MM.1S (cell line): Measurements from ENCODE around the gene MVB12B.

ENCODE experiments used
- DNase-seq: peaks from one replicate; pipeline ENCODE4 v3.0.0-alpha.2; 2015
- H2AFZ ChIP-seq: fragments of 300-600 bp; sonication (generic); 2 replicates; pipeline ENCODE4 v1.6.0; 2016; ENCODE audit warnings: antibody characterized with exemption, low read length
- H3F3A ChIP-seq: fragments of 300-600 bp; sonication (generic); 2 replicates; pipeline ENCODE4 v1.6.1; 2016; ENCODE audit warnings: mild to moderate bottlenecking, antibody characterized with exemption, low read length, moderate library complexity, mixed read lengths; ENCODE audit not compliant: insufficient read depth
- H3K27ac ChIP-seq: fragments of 300-600 bp; sonication (generic); 2 replicates; pipeline ENCODE4 v1.5.1; 2016; ENCODE audit warnings: mild to moderate bottlenecking, low read length
- H3K27me3 ChIP-seq: fragments of 300-600 bp; sonication (generic); replicated peaks from 2 replicates; pipeline ENCODE4 v1.6.0; 2016; ENCODE audit warnings: low read length; ENCODE audit not compliant: insufficient read depth
- H3K36me3 ChIP-seq: fragments of 300-600 bp; sonication (generic); replicated peaks from 2 replicates; pipeline ENCODE4 v1.6.1; 2016; ENCODE audit warnings: mild to moderate bottlenecking, low read length, mixed read lengths; ENCODE audit not compliant: insufficient read depth
- H3K4me1 ChIP-seq: fragments of 300-600 bp; sonication (generic); 2 replicates; pipeline ENCODE4 v1.6.1; 2016; ENCODE audit warnings: low read length, mixed read lengths
- H3K4me2 ChIP-seq: fragments of 300-600 bp; sonication (generic); 2 replicates; pipeline ENCODE4 v1.6.0; 2016; ENCODE audit warnings: low read depth, low read length
- H3K4me3 ChIP-seq: fragments of 300-600 bp; sonication (generic); 2 replicates; pipeline ENCODE4 v1.5.1; 2016; ENCODE audit warnings: low read length, mixed read lengths
- H3K79me2 ChIP-seq: fragments of 300-600 bp; sonication (generic); 2 replicates; pipeline ENCODE4 v1.6.1; 2016; ENCODE audit warnings: mixed run types, low read length, mixed read lengths
- H3K9ac ChIP-seq: fragments of 300-600 bp; sonication (generic); 2 replicates; pipeline ENCODE4 v1.6.1; 2016; ENCODE audit warnings: low read length, mixed read lengths
- H3K9me2 ChIP-seq: fragments of 300-600 bp; sonication (generic); replicated peaks from 2 replicates; pipeline ENCODE4 v1.6.1; 2016; ENCODE audit warnings: mild to moderate bottlenecking, low read length, mixed read lengths; ENCODE audit not compliant: insufficient read depth
- H3K9me3 ChIP-seq: fragments of 300-600 bp; sonication (generic); replicated peaks from 2 replicates; pipeline ENCODE4 v1.6.1; 2016; ENCODE audit warnings: mild to moderate bottlenecking, low read length, mixed read lengths; ENCODE audit not compliant: insufficient read depth
- H4K20me1 ChIP-seq: fragments of 300-600 bp; sonication (generic); 2 replicates; pipeline ENCODE4 v1.6.1; 2016; ENCODE audit warnings: mild to moderate bottlenecking, low read length, moderate library complexity, mixed read lengths; ENCODE audit not compliant: insufficient read depth
- CTCF ChIP-seq: fragments of 300-600 bp; sonication (generic); IDR thresholded peaks from 2 replicates; pipeline ENCODE4 v1.5.1; 2016; ENCODE audit warnings: antibody characterized with exemption, low read length, mixed read lengths
- EZH2 ChIP-seq: fragments of 300-600 bp; sonication (generic); optimal IDR thresholded peaks from 2 replicates; pipeline ENCODE3; 2017; ENCODE audit warnings: low read depth, mild to moderate bottlenecking, antibody characterized with exemption, low read length, mixed read lengths
- EZH2phosphoT487 ChIP-seq: fragments of 300-600 bp; sonication (generic); IDR thresholded peaks from 2 replicates; pipeline ENCODE4 v1.6.1; 2018; ENCODE audit warnings: antibody characterized with exemption, low read length

Gene MVB12B

GRCh38 chr9:126448865-126449577, 122.4 kb downstream of the MVB12B start:
- H3K9me3 ChIP-seq = no peaks in the 10 kb centered on the region
- no peaks in the 10 kb centered on the region for H3K9me2 ChIP-seq
- no peak overlapping the region for H2AFZ ChIP-seq
- no peaks in the 10 kb centered on the region for H3K36me3 ChIP-seq
- no peaks in the 10 kb centered on the region for H4K20me1 ChIP-seq
- TF ChIP-seq EZH2phosphoT487 (no peak), EZH2 (no peak), CTCF (no peak)
- DNase-seq = no peak
- no peaks in the 10 kb centered on the region for H3K79me2 ChIP-seq
- H3K4me3 ChIP-seq = no peak overlapping the region
- H3K4me2 ChIP-seq = no peak overlapping the region
- no peaks in the 10 kb centered on the region for H3K27me3 ChIP-seq
- no peaks in the 10 kb centered on the region for H3F3A ChIP-seq
- H3K4me1 ChIP-seq = no peaks in the 10 kb centered on the region
- no peak overlapping the region for H3K27ac ChIP-seq
- no peak overlapping the region for H3K9ac ChIP-seq

- no peaks in the 10 kb centered on the region for H3K9me3 ChIP-seq
- no peak overlapping the region for H3K4me2 ChIP-seq
- no peaks in the 10 kb centered on the region for H3K36me3 ChIP-seq
- H3K27me3 ChIP-seq = no peaks in the 10 kb centered on the region
- H3F3A ChIP-seq = no peaks in the 10 kb centered on the region
- no peaks in the 10 kb centered on the region for H4K20me1 ChIP-seq
- no peak overlapping the region for H3K27ac ChIP-seq
- no peaks in the 10 kb centered on the region for H3K4me1 ChIP-seq
- H3K79me2 ChIP-seq = no peaks in the 10 kb centered on the region
- H3K4me3 ChIP-seq = no peak overlapping the region
- no peak for DNase-seq
- no peak overlapping the region for H2AFZ ChIP-seq
- no peak overlapping the region for H3K9ac ChIP-seq
- no peaks in the 10 kb centered on the region for H3K9me2 ChIP-seq
- no peak for TF ChIP-seq CTCF
- TF ChIP-seq EZH2 = no peak
- no peak for TF ChIP-seq EZH2phosphoT487
These were observed 123.4 kb downstream of the MVB12B start for GRCh38 chr9:126449725-126450667.

GRCh38 chr9:126450668-126451205, 124.1 kb downstream of the MVB12B start:
- no peak overlapping the region for H3K27ac ChIP-seq
- no peak overlapping the region for H3K4me3 ChIP-seq
- H3K27me3 ChIP-seq = no peaks in the 10 kb centered on the region
- H4K20me1 ChIP-seq = no peaks in the 10 kb centered on the region
- H3K4me2 ChIP-seq = no peak overlapping the region
- no peaks in the 10 kb centered on the region for H3K9me3 ChIP-seq
- H2AFZ ChIP-seq = no peak overlapping the region
- no peaks in the 10 kb centered on the region for H3F3A ChIP-seq
- H3K79me2 ChIP-seq = no peaks in the 10 kb centered on the region
- TF ChIP-seq CTCF (no peak), EZH2 (no peak), EZH2phosphoT487 (no peak)
- H3K9ac ChIP-seq = no peak overlapping the region
- no peak for DNase-seq
- H3K9me2 ChIP-seq = no peaks in the 10 kb centered on the region
- no peaks in the 10 kb centered on the region for H3K4me1 ChIP-seq
- H3K36me3 ChIP-seq = no peaks in the 10 kb centered on the region
